Measurements from ENCODE around the gene MPHOSPH10. TPM values are rescaled to one million over a fixed set of nuclear protein-coding genes. Genes with fewer than 3 reads are reported as not detected.
A peak's percentile ranks its signal among the peaks of the same experiment; 100 is the strongest.
"Not testable (repeated sequence)": the region's sequence is repeated elsewhere in the genome, so short reads cannot be mapped to it uniquely, and the experiment has no call there.

MPHOSPH10 gene
- total RNA-seq, 1 donor from 2014 or later = 25.9 TPM

DNA sequence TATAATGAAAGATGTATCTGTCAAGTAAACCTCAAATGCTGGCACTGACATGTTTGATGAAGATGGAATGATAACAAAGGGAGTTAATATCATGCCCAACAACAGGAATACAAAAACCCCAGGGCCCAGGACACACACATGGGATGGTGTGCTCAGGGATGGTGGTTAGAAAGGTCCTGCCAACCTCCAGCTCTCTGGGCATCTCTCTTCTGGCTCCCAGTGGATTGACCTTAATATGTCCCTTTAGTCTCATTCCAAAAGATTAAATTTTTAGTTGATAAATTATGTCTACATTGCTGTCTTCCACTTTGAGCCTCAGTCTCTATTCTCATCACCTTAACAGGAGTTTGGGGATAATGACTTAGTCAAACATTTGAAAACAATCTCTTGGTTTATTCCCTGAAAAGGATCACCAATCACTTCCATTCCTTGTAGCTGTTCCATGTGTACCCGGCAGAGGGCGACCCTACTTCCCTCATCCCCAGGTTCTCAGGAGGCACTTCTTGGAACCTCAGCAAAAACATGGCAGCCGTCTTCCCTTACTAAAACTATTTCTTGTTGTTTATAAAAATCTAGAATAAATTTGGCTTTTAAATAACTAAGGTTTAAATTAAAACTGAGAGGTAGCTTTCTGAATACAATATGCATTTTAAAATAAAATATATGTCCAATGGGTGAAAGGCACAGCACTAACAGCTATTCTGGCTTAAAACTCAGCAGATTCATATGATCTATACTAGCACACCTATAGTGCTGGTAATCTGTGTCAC, 30.1 kb upstream of the MPHOSPH10 start:
- no peaks in the 10 kb centered on the region for H3K27me3 ChIP-seq (ENCODE audit: control insufficient read depth, insufficient read depth, low read length)
- no peaks in the 10 kb centered on the region for H3K36me3 ChIP-seq (ENCODE audit: control insufficient read depth, insufficient read depth, low read length)
- H3K4me3 ChIP-seq (ENCODE audit: low read depth, low read length) = no peak overlapping the region
- peak; percentile 14 for DNase-seq (ENCODE audit: low read depth)
- TF ChIP-seq, protein P1, sequence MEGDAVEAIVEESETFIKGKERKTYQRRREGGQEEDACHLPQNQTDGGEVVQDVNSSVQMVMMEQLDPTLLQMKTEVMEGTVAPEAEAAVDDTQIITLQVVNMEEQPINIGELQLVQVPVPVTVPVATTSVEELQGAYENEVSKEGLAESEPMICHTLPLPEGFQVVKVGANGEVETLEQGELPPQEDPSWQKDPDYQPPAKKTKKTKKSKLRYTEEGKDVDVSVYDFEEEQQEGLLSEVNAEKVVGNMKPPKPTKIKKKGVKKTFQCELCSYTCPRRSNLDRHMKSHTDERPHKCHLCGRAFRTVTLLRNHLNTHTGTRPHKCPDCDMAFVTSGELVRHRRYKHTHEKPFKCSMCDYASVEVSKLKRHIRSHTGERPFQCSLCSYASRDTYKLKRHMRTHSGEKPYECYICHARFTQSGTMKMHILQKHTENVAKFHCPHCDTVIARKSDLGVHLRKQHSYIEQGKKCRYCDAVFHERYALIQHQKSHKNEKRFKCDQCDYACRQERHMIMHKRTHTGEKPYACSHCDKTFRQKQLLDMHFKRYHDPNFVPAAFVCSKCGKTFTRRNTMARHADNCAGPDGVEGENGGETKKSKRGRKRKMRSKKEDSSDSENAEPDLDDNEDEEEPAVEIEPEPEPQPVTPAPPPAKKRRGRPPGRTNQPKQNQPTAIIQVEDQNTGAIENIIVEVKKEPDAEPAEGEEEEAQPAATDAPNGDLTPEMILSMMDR (IDR thresholded peaks at IDR 0.05; ENCODE audit: insufficient read depth, low read length, poor library complexity, severe bottlenecking) = peak; percentile 87

DNA sequence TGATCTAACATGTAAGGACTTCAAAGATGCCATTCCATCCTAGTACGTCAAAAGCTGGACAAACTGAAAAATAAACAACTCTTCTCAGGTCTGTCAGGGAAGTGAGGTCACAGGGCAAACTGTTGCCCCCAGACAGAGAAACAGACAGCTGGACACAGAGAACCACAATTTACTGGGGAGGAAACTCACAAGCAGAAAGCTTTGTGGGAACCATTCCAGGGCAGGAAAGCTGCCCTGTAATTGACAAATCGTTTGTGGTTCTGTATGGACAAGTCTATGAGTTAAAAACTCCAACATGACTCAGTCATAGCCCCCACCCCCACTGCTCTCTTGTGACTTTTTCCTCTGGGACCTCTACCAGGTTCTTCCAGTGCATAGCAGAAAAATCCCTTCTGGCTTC, 28.8 kb upstream of the MPHOSPH10 start:
- Histone ChIP-seq H3K36me3 (ENCODE audit: control insufficient read depth, insufficient read depth, low read length) (no peaks in the 10 kb centered on the region), H3K4me3 (ENCODE audit: low read depth, low read length) (no peak overlapping the region), H3K27me3 (ENCODE audit: control insufficient read depth, insufficient read depth, low read length) (no peaks in the 10 kb centered on the region)
- TF ChIP-seq, protein P1 (IDR thresholded peaks at IDR 0.05; ENCODE audit: insufficient read depth, low read length, poor library complexity, severe bottlenecking) = no peak
- peak; percentile 9 for DNase-seq (ENCODE audit: low read depth)

DNA sequence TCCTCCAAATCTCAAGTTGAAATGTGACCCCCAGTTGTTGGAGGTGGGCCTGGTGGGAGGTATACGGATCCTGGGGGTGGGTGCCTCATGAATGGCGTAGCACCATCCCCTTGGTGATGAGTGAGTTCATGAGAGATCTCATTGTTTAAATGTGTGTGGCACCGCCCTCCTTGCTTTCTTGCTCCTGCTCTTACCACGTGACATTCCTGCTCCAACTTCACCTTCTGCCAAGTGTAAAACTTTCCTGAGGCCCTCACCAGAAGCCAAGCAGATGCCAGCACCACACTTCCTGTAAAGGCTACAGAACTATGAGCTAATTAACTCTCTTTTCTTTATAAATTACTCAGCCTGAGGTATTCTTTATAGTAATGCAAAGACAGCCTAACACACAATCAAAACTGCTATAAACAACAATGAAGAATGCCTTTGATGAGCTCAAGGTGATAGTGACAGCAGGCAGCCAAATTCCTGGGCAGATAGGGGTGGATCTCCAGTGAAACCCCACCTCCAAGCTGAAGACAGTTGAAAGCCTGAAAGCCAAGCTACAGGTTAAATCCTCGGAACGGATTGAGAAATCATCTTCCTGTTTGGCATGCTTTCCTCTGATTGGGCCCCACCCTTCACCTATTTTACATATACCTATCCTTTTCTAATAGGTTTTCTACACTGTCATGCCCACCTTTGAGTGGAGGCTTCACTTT, 27.3 kb upstream of the MPHOSPH10 start:
- no peak for DNase-seq (ENCODE audit: low read depth)
- Histone ChIP-seq H3K36me3 (ENCODE audit: control insufficient read depth, insufficient read depth, low read length) (no peaks in the 10 kb centered on the region), H3K4me3 (ENCODE audit: low read depth, low read length) (no peak overlapping the region), H3K27me3 (ENCODE audit: control insufficient read depth, insufficient read depth, low read length) (no peaks in the 10 kb centered on the region)
- TF ChIP-seq, protein P1 (IDR thresholded peaks at IDR 0.05; ENCODE audit: insufficient read depth, low read length, poor library complexity, severe bottlenecking) = no peak

DNA sequence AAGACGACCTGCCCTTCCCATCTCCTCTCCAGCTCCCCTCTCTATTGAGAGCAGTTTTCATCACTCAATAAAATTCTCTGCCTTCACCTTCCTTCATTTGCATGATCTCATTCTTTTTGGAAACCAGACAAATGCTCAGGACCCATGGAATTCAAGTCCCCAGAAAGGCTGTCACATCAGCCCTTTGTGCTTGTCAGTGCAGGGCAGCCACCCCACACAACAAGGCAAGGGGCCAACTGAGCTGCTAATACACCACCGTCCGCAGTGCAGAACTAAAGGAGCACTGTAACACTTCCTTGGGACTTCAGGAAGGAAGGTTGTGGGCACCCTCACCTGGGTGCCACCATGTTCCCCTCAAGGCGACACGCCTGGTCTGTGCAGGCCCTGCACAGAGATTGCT, 26.6 kb upstream of the MPHOSPH10 start:
- TF ChIP-seq, protein P1 (IDR thresholded peaks at IDR 0.05; ENCODE audit: insufficient read depth, low read length, poor library complexity, severe bottlenecking) = no peak
- Histone ChIP-seq H3K36me3 (ENCODE audit: control insufficient read depth, insufficient read depth, low read length) (no peaks in the 10 kb centered on the region), H3K4me3 (ENCODE audit: low read depth, low read length) (no peak overlapping the region), H3K27me3 (ENCODE audit: control insufficient read depth, insufficient read depth, low read length) (no peaks in the 10 kb centered on the region)
- no peak for DNase-seq (ENCODE audit: low read depth)

- DNase-seq (ENCODE audit: low read depth); H3K36me3 ChIP-seq (ENCODE audit: control insufficient read depth, insufficient read depth, low read length); H3K4me3 ChIP-seq (ENCODE audit: low read depth, low read length); H3K27me3 ChIP-seq (ENCODE audit: control insufficient read depth, insufficient read depth, low read length): not testable (repeated sequence)
Measured at GRCh38 chr2:71106463-71106862, 24.0 kb upstream of the MPHOSPH10 start.

DNA sequence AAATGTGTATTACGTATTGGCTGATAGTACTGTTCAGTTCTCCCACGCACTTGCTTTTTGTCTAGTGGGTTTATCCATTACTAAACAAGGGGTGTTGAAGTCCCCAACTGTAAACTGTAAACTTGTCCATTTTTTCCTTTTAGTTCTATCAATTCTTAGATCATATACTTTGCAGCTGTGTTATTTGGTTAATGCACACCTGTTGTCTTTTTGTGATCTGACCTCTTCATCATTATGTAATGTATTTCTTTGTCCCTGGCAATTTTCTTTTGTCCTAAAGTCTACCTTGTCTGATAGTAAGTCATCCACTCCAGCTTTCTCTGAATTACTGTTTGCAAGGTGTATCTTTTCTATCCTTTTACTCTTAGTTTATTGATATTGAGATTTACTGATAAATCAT, 22.3 kb upstream of the MPHOSPH10 start:
- TF ChIP-seq, protein P1 (IDR thresholded peaks at IDR 0.05; ENCODE audit: insufficient read depth, low read length, poor library complexity, severe bottlenecking) = no peak
- no peaks in the 10 kb centered on the region for H3K27me3 ChIP-seq (ENCODE audit: control insufficient read depth, insufficient read depth, low read length)
- H3K4me3 ChIP-seq (ENCODE audit: low read depth, low read length) = no peak overlapping the region

More for the DNA sequence above, 22.3 kb upstream of the MPHOSPH10 start:
- no peaks in the 10 kb centered on the region for H3K36me3 ChIP-seq (ENCODE audit: control insufficient read depth, insufficient read depth, low read length)
- no peak for DNase-seq (ENCODE audit: low read depth)

Data from kidney epithelial cell (primary cell).